Endodermal cell (in vitro differentiated cells): ENCODE measurements around the gene UTP11. TPM values are rescaled to one million over a fixed set of nuclear protein-coding genes. Genes with fewer than 3 reads are reported as not detected.
A peak's percentile ranks its signal among the peaks of the same experiment; 100 is the strongest.
"Not testable (repeated sequence)": the region's sequence is repeated elsewhere in the genome, so short reads cannot be mapped to it uniquely, and the experiment has no call there.

ENCODE experiments used
- DNase-seq: peaks from one replicate; pipeline ENCODE4 v3.0.0-alpha.2; 2017
- H3K27ac ChIP-seq: 2 replicates; pipeline ENCODE4 v1.5.1; 2013; ENCODE audit warnings: mild to moderate bottlenecking, low read depth, low read length, moderate library complexity
- H3K27me3 ChIP-seq: 2 replicates; pipeline ENCODE4 v1.6.1; 2013; ENCODE audit warnings: mild to moderate bottlenecking, low read length, moderate library complexity; ENCODE audit not compliant: insufficient read depth, control insufficient read depth, poor library complexity, severe bottlenecking
- H3K36me3 ChIP-seq: 2 replicates; pipeline ENCODE4 v1.7.0; 2013; ENCODE audit warnings: mild to moderate bottlenecking, low read length, moderate library complexity; ENCODE audit not compliant: control insufficient read depth, insufficient read depth
- H3K4me1 ChIP-seq: one replicate; pipeline ENCODE4 v1.7.0; 2013; ENCODE audit warnings: low read length; ENCODE audit not compliant: control insufficient read depth, insufficient read depth
- H3K4me3 ChIP-seq: 2 replicates; pipeline ENCODE4 v1.5.1; 2013; ENCODE audit warnings: mild to moderate bottlenecking, low read length, moderate library complexity
- H3K9ac ChIP-seq: 2 replicates; pipeline ENCODE4 v1.6.1; 2013; ENCODE audit warnings: mild to moderate bottlenecking, low read length, moderate library complexity; ENCODE audit not compliant: poor library complexity, severe bottlenecking; ENCODE audit errors: extremely low read depth
- H3K9me3 ChIP-seq: 2 replicates; pipeline ENCODE4 v1.6.1; 2013; ENCODE audit warnings: mild to moderate bottlenecking, low read length, moderate library complexity; ENCODE audit not compliant: control insufficient read depth
- H3K27ac Mint-ChIP-seq: 2 replicates; pipeline ENCODE4 v1.8.0; 2020; ENCODE audit warnings: mixed read lengths
- H3K27me3 Mint-ChIP-seq: 2 replicates; pipeline ENCODE4 v1.8.0; 2021; ENCODE audit warnings: mild to moderate bottlenecking, mixed read lengths; ENCODE audit not compliant: insufficient read depth
- H3K36me3 Mint-ChIP-seq: 2 replicates; pipeline ENCODE4 v1.8.0; 2020; ENCODE audit warnings: low read depth, mixed read lengths
- H3K4me1 Mint-ChIP-seq: 2 replicates; pipeline ENCODE4 v1.8.0; 2020; ENCODE audit warnings: mixed read lengths
- H3K4me3 Mint-ChIP-seq: 2 replicates; pipeline ENCODE4 v1.8.0; 2020; ENCODE audit warnings: mild to moderate bottlenecking, moderate library complexity, mixed read lengths
- H3K9me3 Mint-ChIP-seq: 2 replicates; pipeline ENCODE4 v1.8.0; 2020; ENCODE audit warnings: mild to moderate bottlenecking, mixed read lengths
- CTCF ChIP-seq: fragments of 200-600 bp; sonication (generic); conservative IDR thresholded peaks from 2 replicates; pipeline ENCODE4 v1.5.0; 2021; ENCODE audit warnings: antibody characterized with exemption, mild to moderate bottlenecking
- WGBS, 2 experiments: methylation state at CpG; one replicate each; pipeline versions ENCODE4 v1.1.5 to v1.1.7; 2013; ENCODE audit warnings: missing lambda C conversion rate in 2 of 2, mixed read lengths in 1 of 2; ENCODE audit not compliant: insufficient coverage in 1 of 2, insufficient read length in 1 of 2; 5-methylcytosine and 5-hydroxymethylcytosine counted together
- total RNA-seq, 2 donors: library from RNA; stranded (reverse); fragmentation: NEBNext Ultra II Directional in 1 of 2; extraction: Animal tissue kit (Norgen Biotek cat#: 25700) in 1 of 2; gene quantifications; 2 replicates in 1 of 2; 3 replicates in 1 of 2; pipeline ENCODE4 v1.2.1, GENCODE V29; 2021

The UTP11 gene
- total RNA-seq, 2 donors from 2014 or later, result 40.9 to 46.3 TPM

- Histone ChIP-seq H3K27me3 (no peaks in the 10 kb centered on the region), H3K4me3 (no peak overlapping the region), H3K4me1 (no peaks in the 10 kb centered on the region), H3K27ac (no peak overlapping the region), H3K9ac (no peak overlapping the region), H3K36me3 (peaks cover 65% of the 10 kb centered on the region), H3K9me3 (peaks cover 8% of the 10 kb centered on the region)
- H3K27ac Mint-ChIP-seq, result no peak overlapping the region
- H3K9me3 Mint-ChIP-seq, result peaks cover 14% of the 10 kb centered on the region
- H3K36me3 Mint-ChIP-seq, result peaks cover 85% of the 10 kb centered on the region
- whole genome bisulfite sequencing, 2 experiments, result 93 to 100% methylated on average over 4 to 5 of the region's 5 CpGs
- no peaks in the 10 kb centered on the region for H3K4me1 Mint-ChIP-seq
- H3K27me3 Mint-ChIP-seq, result no peaks in the 10 kb centered on the region
- DNase-seq, result no peak
- no peak overlapping the region for H3K4me3 Mint-ChIP-seq
- TF ChIP-seq CTCF, result no peak
Measured at GRCh38 chr1:37974567-37974966, 38.0 kb upstream of the UTP11 start.

- DNase-seq, result peak; percentile 63
- Mint-ChIP-seq H3K27ac (peak overlapping the region; percentile 61), H3K36me3 (peaks cover 85% of the 10 kb centered on the region), H3K9me3 (peaks cover 14% of the 10 kb centered on the region)
- not testable (repeated sequence) for H3K27me3 Mint-ChIP-seq, H3K9ac ChIP-seq, H3K27ac ChIP-seq, H3K4me1 ChIP-seq, H3K4me3 Mint-ChIP-seq, H3K27me3 ChIP-seq, H3K4me1 Mint-ChIP-seq, H3K9me3 ChIP-seq, H3K4me3 ChIP-seq
- H3K36me3 ChIP-seq, result peaks cover 65% of the 10 kb centered on the region
- peak; percentile 88 for TF ChIP-seq CTCF
- 76 to 87% methylated on average over 4 to 6 of the region's 6 CpGs for WGBS, 2 experiments
Measured at GRCh38 chr1:37975083-37975482, 37.5 kb upstream of the UTP11 start.

- H3K4me1 ChIP-seq, result no peaks in the 10 kb centered on the region
Measured at GRCh38 chr1:37978541-37978940, 34.0 kb upstream of the UTP11 start.

More at GRCh38 chr1:37978541-37978940, 34.0 kb upstream of the UTP11 start:
- H3K27me3 ChIP-seq, result no peaks in the 10 kb centered on the region
- H3K36me3 ChIP-seq, result peaks cover 82% of the 10 kb centered on the region
- no peak overlapping the region for H3K9ac ChIP-seq
- Mint-ChIP-seq H3K27ac (no peak overlapping the region), H3K4me3 (no peak overlapping the region), H3K36me3 (peaks cover 83% of the 10 kb centered on the region), H3K4me1 (no peaks in the 10 kb centered on the region), H3K9me3 (peaks cover 6% of the 10 kb centered on the region), H3K27me3 (no peaks in the 10 kb centered on the region)
- DNase-seq, result no peak
- H3K27ac ChIP-seq, result no peak overlapping the region
- H3K9me3 ChIP-seq, result peaks cover 3% of the 10 kb centered on the region
- no peak for TF ChIP-seq CTCF
- 93 to 95% methylated on average over 4 of the region's 4 CpGs for WGBS, 2 experiments
- H3K4me3 ChIP-seq, result no peak overlapping the region
